K562 (cell line): ENCODE results near the gene PGGHG. TPM values are rescaled to one million over a fixed set of nuclear protein-coding genes. Genes with fewer than 3 reads are reported as not detected.

Source experiments
- CBX3 ChIP-seq, 2 experiments: IDR thresholded peaks; 1 replicate in 1 of 2; 2 replicates in 1 of 2; pipeline ENCODE4 v1.6.1; 2012; ENCODE audit warnings: inconsistent platforms in 2 of 2, low read length in 2 of 2, borderline replicate concordance in 1 of 2, control low read depth in 1 of 2
- DDX20 ChIP-seq: fragments of 450-650 bp; IDR thresholded peaks from 2 replicates; pipeline ENCODE4 v1.6.1; 2016; ENCODE audit warnings: missing genetic modification characterization, low read depth, mild to moderate bottlenecking, missing compliant biosample characterization, moderate library complexity
- E2F1 ChIP-seq: sonication (generic); formaldehyde crosslinking; IDR thresholded peaks from 2 replicates; pipeline ENCODE4 v1.8.1; 2023; ENCODE audit warnings: mild to moderate bottlenecking, missing genetic modification reagents, moderate library complexity
- E2F3 ChIP-seq: fragments of 250-450 bp; sonication (Bioruptor Pico); IDR thresholded peaks from 2 replicates; pipeline ENCODE4 v1.4.0; 2020; ENCODE audit warnings: mild to moderate bottlenecking
- EP300 ChIP-seq: IDR thresholded peaks from 2 replicates; pipeline ENCODE4 v1.6.1; 2012; ENCODE audit warnings: low read length, improper control_type of control experiment
- ILF3 ChIP-seq: fragments of 450-650 bp; IDR thresholded peaks from 2 replicates; pipeline ENCODE4 v1.6.1; 2018; ENCODE audit warnings: antibody characterized with exemption, mild to moderate bottlenecking, moderate library complexity, borderline replicate concordance
- ILK ChIP-seq: fragments of 450-650 bp; IDR thresholded peaks from 2 replicates; pipeline ENCODE4 v1.6.1; 2016; ENCODE audit warnings: missing genetic modification characterization, low read depth, mild to moderate bottlenecking, missing compliant biosample characterization, moderate library complexity, borderline replicate concordance
- LEF1 ChIP-seq: fragments of 450-650 bp; IDR thresholded peaks from 2 replicates; pipeline ENCODE4 v1.6.1; 2016; ENCODE audit warnings: mild to moderate bottlenecking
- MYNN ChIP-seq, 2 experiments: sonication (generic); formaldehyde crosslinking in 1 of 2; IDR thresholded peaks; 2 replicates each; pipeline versions ENCODE4 v1.5.0 to v1.6.1; 2016 to 2020; ENCODE audit warnings: antibody characterized with exemption in 1 of 2, missing genetic modification reagents in 1 of 2
- NBN ChIP-seq: fragments of 450-650 bp; IDR thresholded peaks from 2 replicates; pipeline ENCODE4 v1.6.1; 2016; ENCODE audit warnings: low read depth, mild to moderate bottlenecking
- NFE2 ChIP-seq: IDR thresholded peaks from 2 replicates; pipeline ENCODE4 v1.6.1; 2014; ENCODE audit warnings: antibody characterized with exemption, low read depth
- NFIC ChIP-seq: fragments of 450-650 bp; IDR thresholded peaks from 2 replicates; pipeline ENCODE4 v1.6.1; 2017; ENCODE audit warnings: mild to moderate bottlenecking, inconsistent platforms
- NR4A1 ChIP-seq, 2 experiments: fragments of 250-450 bp in 1 of 2; fragments of 450-650 bp in 1 of 2; sonication (Bioruptor Pico) in 1 of 2; IDR thresholded peaks; 2 replicates each; pipeline versions ENCODE4 v1.4.0 to v1.6.1; 2016 to 2020; ENCODE audit warnings: mild to moderate bottlenecking in 2 of 2, missing compliant biosample characterization in 1 of 2, missing genetic modification characterization in 1 of 2, moderate library complexity in 1 of 2
- PPARD ChIP-seq: fragments of 250-450 bp; sonication (Bioruptor Pico); IDR thresholded peaks from 2 replicates; pipeline ENCODE4 v1.8.0; 2022; ENCODE audit warnings: inconsistent platforms, mild to moderate bottlenecking, moderate library complexity
- RBFOX2 ChIP-seq: fragments of 200-400 bp; formaldehyde crosslinking; IDR thresholded peaks from 2 replicates; pipeline ENCODE4 v1.6.1; 2017; ENCODE audit warnings: low read depth, mild to moderate bottlenecking, low read length, moderate library complexity
- SIN3B ChIP-seq: fragments of 450-650 bp; IDR thresholded peaks from 2 replicates; pipeline ENCODE4 v1.6.1; 2017; ENCODE audit warnings: low read depth, mild to moderate bottlenecking, moderate library complexity
- SIRT6 ChIP-seq: IDR thresholded peaks from one replicate; pipeline ENCODE4 v1.6.1; 2012; ENCODE audit warnings: low read depth, mild to moderate bottlenecking, control low read depth, inconsistent platforms, low read length, moderate library complexity
- STAT5A ChIP-seq: IDR thresholded peaks from 2 replicates; pipeline ENCODE4 v1.6.1; 2012; ENCODE audit warnings: low read length, inconsistent platforms, borderline replicate concordance
- TAF15 ChIP-seq: fragments of 200-400 bp; formaldehyde crosslinking; IDR thresholded peaks from 2 replicates; pipeline ENCODE4 v1.6.1; 2017; ENCODE audit warnings: mild to moderate bottlenecking, low read depth, low read length, moderate library complexity
- YBX1 ChIP-seq: fragments of 450-650 bp; IDR thresholded peaks from 2 replicates; pipeline ENCODE4 v1.7.1; 2016; ENCODE audit warnings: mild to moderate bottlenecking
- ZBTB7A ChIP-seq: IDR thresholded peaks from 2 replicates; pipeline ENCODE4 v1.6.1; 2011; ENCODE audit warnings: low read depth, mild to moderate bottlenecking, low read length, moderate library complexity, borderline replicate concordance; ENCODE audit not compliant: control insufficient read depth
- ZNF395 ChIP-seq: fragments of 200-800 bp; sonication (Bioruptor generic); IDR thresholded peaks from 2 replicates; pipeline ENCODE4 v1.6.1; 2017; ENCODE audit warnings: missing genetic modification characterization, missing compliant biosample characterization
- ZNF431 ChIP-seq: sonication (generic); formaldehyde crosslinking; IDR thresholded peaks from 2 replicates; pipeline ENCODE4 v1.8.0; 2022; ENCODE audit warnings: mild to moderate bottlenecking, missing genetic modification reagents
- ZNF586 ChIP-seq: fragments of 450-650 bp; formaldehyde crosslinking; conservative IDR thresholded peaks from 2 replicates; pipeline ENCODE4 v1.4.0; 2020; ENCODE audit warnings: mild to moderate bottlenecking, moderate library complexity
- ZNF589 ChIP-seq: fragments of 200-800 bp; sonication (Bioruptor generic); IDR thresholded peaks from 2 replicates; pipeline ENCODE4 v1.6.1; 2016; ENCODE audit warnings: low read depth, missing genetic modification characterization, missing compliant biosample characterization
- ZNF740 ChIP-seq, 3 experiments: fragments of 200-800 bp in 1 of 3; sonication (Bioruptor generic) in 1 of 3; sonication (generic) in 1 of 3; formaldehyde crosslinking in 1 of 3; IDR thresholded peaks; 2 replicates each; pipeline versions ENCODE4 v1.6.1 to v1.8.0; 2016 to 2022; ENCODE audit warnings: mild to moderate bottlenecking in 2 of 3, missing compliant biosample characterization in 2 of 3, missing genetic modification characterization in 2 of 3, missing genetic modification reagents in 1 of 3
- polyA plus RNA-seq, 8 experiments: library from polyadenylated mRNA; depleted of rRNA in 4 of 8; stranded (reverse) in 5 of 8; unstranded in 3 of 8; fragments of >200 nt; fragmentation: Nextera tagmentation in 2 of 8; fragmentation: Illumina TruSeq in 1 of 8; extraction: Ambion mirVana in 2 of 8; extraction: Trizol in 1 of 8; gene quantifications; 2 replicates each; pipeline versions ENCODE4 v1.2.1 to v1.2.3, GENCODE V29; 2011 to 2014; ENCODE audit warnings: inconsistent platforms in 1 of 8, missing spikeins in 1 of 8
- total RNA-seq, 7 experiments: library from RNA; depleted of rRNA in 6 of 7; stranded (reverse); fragments of >200 nt in 6 of 7; fragmentation: Illumina TruSeq in 2 of 7; extraction: Trizol in 2 of 7; gene quantifications; 2 replicates each; pipeline versions ENCODE4 v1.2.1 to v1.2.3, GENCODE V29; 2011 to 2021; ENCODE audit warnings: low replicate concordance in 1 of 7

Gene PGGHG
- total and polyA plus RNA-seq, 9 of the 15 experiments (the other 6 are each of a cell fraction or from before 2014, with no cell fraction given), result 0.38 to 85.1 (median 18.1) TPM

GRCh38 chr11:267491-267994, 21.4 kb upstream of the PGGHG start (continued):
- peak; percentile 22; the same call in 1 of the 2 replicates for TF ChIP-seq ZBTB7A
- no peak for TF ChIP-seq STAT5A
- TF ChIP-seq E2F3 (CRISPR knock-in tag), result no peak
- 0 out of 2 replicates have a peak, but pooled peaks have one; percentile 26 for TF ChIP-seq ZNF395 (CRISPR knock-in tag)
- TF ChIP-seq ILF3, result no peak
- TF ChIP-seq DDX20 (tag), result no peak
- peak; percentile 64; the same call in 1 of the 2 replicates for TF ChIP-seq ZNF589 (CRISPR knock-in tag)
- TF ChIP-seq ZNF586 (CRISPR knock-in tag), result no peak
- TF ChIP-seq EP300, result no peak
- TF ChIP-seq NFIC, result no peak
- TF ChIP-seq YBX1, result no peak
- no peak for TF ChIP-seq ZNF431 (CRISPR knock-in tag)
- TF ChIP-seq NBN, result 0 out of 2 replicates have a peak, but pooled peaks have one; percentile 23
- TF ChIP-seq SIN3B, result no peak
- no peak for TF ChIP-seq NR4A1 (CRISPR knock-in tag; IDR thresholded peaks at IDR 0.05)
- no peak for TF ChIP-seq NR4A1 (tag; IDR thresholded peaks at IDR 0.05)
- no peak for TF ChIP-seq TAF15
- no peak for TF ChIP-seq E2F1
- TF ChIP-seq SIRT6, result no peak
- no peak for TF ChIP-seq LEF1
- TF ChIP-seq RBFOX2, result no peak
- no peak for TF ChIP-seq ZNF740 (CRISPR knock-in tag; IDR thresholded peaks at IDR 0.05)
- TF ChIP-seq ZNF740 (tag; IDR thresholded peaks at IDR 0.05), result no peak
- TF ChIP-seq PPARD (CRISPR knock-in tag), result no peak
- no peak for TF ChIP-seq MYNN (IDR thresholded peaks at IDR 0.05)
- no peak for TF ChIP-seq MYNN (CRISPR knock-in tag; IDR thresholded peaks at IDR 0.05)
- no peak for TF ChIP-seq NFE2
- TF ChIP-seq CBX3 (IDR thresholded peaks at IDR 0.05; ENCODE audit: borderline replicate concordance in 1 of 2, low read length in 2 of 2), result 0 out of 3 replicates have a peak, but pooled peaks of 1 of the 2 experiments have one; percentile 42
- no peak for TF ChIP-seq ILK (tag)
